ENCODE results near the gene POGZ. TPM values are rescaled to one million over a fixed set of nuclear protein-coding genes. Genes with fewer than 3 reads are reported as not detected.

The POGZ gene
- total RNA-seq = 105 and 107 TPM in 2 replicates
- long read RNA-seq, partial matches to known transcripts = 4 of 14 reads
- long read RNA-seq, other reads (novel, unspliced or antisense) = 10 of 14 reads

GRCh38 chr1:151459331-151460046, at the start of gene POGZ:
Gene POGZ, minus strand, starts transcription at chr1:151459494. Its CDS starts 17,290 bp downstream, at chr1:151442204.
- Mint-ChIP-seq H3K4me3 (ENCODE audit: unreplicated experiment) (peak within 1 kb of the TSS; percentile 84), H3K36me3 (ENCODE audit: unreplicated experiment) (no peaks in the 10 kb centered on the region), H3K27me3 (ENCODE audit: unreplicated experiment) (peaks cover 17% of the 10 kb centered on the region), H3K4me1 (ENCODE audit: unreplicated experiment) (peaks cover 33% of the 10 kb centered on the region), H3K9me3 (ENCODE audit: unreplicated experiment) (no peaks in the 10 kb centered on the region), H3K27ac (ENCODE audit: unreplicated experiment) (peak within 1 kb of the TSS; percentile 92)
- DNase-seq (ENCODE audit: extremely low spot score, unreplicated experiment) = peak; percentile 98
- no peak for TF ChIP-seq CTCF (IDR thresholded peaks at IDR 0.05)

- Mint-ChIP-seq H3K27me3 (ENCODE audit: unreplicated experiment) (peaks cover 21% of the 10 kb centered on the region), H3K4me1 (ENCODE audit: unreplicated experiment) (peaks cover 22% of the 10 kb centered on the region), H3K9me3 (ENCODE audit: unreplicated experiment) (no peaks in the 10 kb centered on the region), H3K4me3 (ENCODE audit: unreplicated experiment) (no peak overlapping the region), H3K27ac (ENCODE audit: unreplicated experiment) (no peak overlapping the region), H3K36me3 (ENCODE audit: unreplicated experiment) (no peaks in the 10 kb centered on the region)
- no peak for DNase-seq (ENCODE audit: extremely low spot score, unreplicated experiment)
- no peak for TF ChIP-seq CTCF (IDR thresholded peaks at IDR 0.05)
Measured at GRCh38 chr1:151508833-151509232, 49.5 kb upstream of the POGZ start.

GRCh38 chr1:151504759-151505158, 45.5 kb upstream of the POGZ start:
- TF ChIP-seq CTCF (IDR thresholded peaks at IDR 0.05) = no peak
- Mint-ChIP-seq H3K36me3 (ENCODE audit: unreplicated experiment) (no peaks in the 10 kb centered on the region), H3K4me3 (ENCODE audit: unreplicated experiment) (no peak overlapping the region), H3K9me3 (ENCODE audit: unreplicated experiment) (no peaks in the 10 kb centered on the region), H3K4me1 (ENCODE audit: unreplicated experiment) (no peaks in the 10 kb centered on the region), H3K27ac (ENCODE audit: unreplicated experiment) (no peak overlapping the region), H3K27me3 (ENCODE audit: unreplicated experiment) (peaks cover 27% of the 10 kb centered on the region)
- DNase-seq (ENCODE audit: extremely low spot score, unreplicated experiment) = no peak

- Mint-ChIP-seq H3K27me3 (ENCODE audit: unreplicated experiment) (peaks cover 32% of the 10 kb centered on the region), H3K4me3 (ENCODE audit: unreplicated experiment) (no peak overlapping the region), H3K4me1 (ENCODE audit: unreplicated experiment) (no peaks in the 10 kb centered on the region), H3K36me3 (ENCODE audit: unreplicated experiment) (no peaks in the 10 kb centered on the region), H3K9me3 (ENCODE audit: unreplicated experiment) (no peaks in the 10 kb centered on the region), H3K27ac (ENCODE audit: unreplicated experiment) (no peak overlapping the region)
- no peak for TF ChIP-seq CTCF (IDR thresholded peaks at IDR 0.05)
- no peak for DNase-seq (ENCODE audit: extremely low spot score, unreplicated experiment)
Measured at GRCh38 chr1:151504252-151504651, 45.0 kb upstream of the POGZ start.

GRCh38 chr1:151502859-151503780, 43.8 kb upstream of the POGZ start:
- no peak for TF ChIP-seq CTCF (IDR thresholded peaks at IDR 0.05)
- Mint-ChIP-seq H3K4me3 (ENCODE audit: unreplicated experiment) (no peak overlapping the region), H3K27ac (ENCODE audit: unreplicated experiment) (no peak overlapping the region), H3K36me3 (ENCODE audit: unreplicated experiment) (no peaks in the 10 kb centered on the region), H3K9me3 (ENCODE audit: unreplicated experiment) (no peaks in the 10 kb centered on the region), H3K4me1 (ENCODE audit: unreplicated experiment) (no peaks in the 10 kb centered on the region), H3K27me3 (ENCODE audit: unreplicated experiment) (peaks cover 34% of the 10 kb centered on the region)
- DNase-seq (ENCODE audit: extremely low spot score, unreplicated experiment) = no peak

Data from osteocyte (in vitro differentiated cells).